GM23338 (cell line): Measurements from ENCODE around the gene HEATR1. TPM values are rescaled to one million over a fixed set of nuclear protein-coding genes. Genes with fewer than 3 reads are reported as not detected.
A peak's percentile ranks its signal among the peaks of the same experiment; 100 is the strongest.

Experiments
- ATAC-seq: fragments of 200-7000 bp; cut with Tn5 transposase; 3 replicates; pipeline ENCODE4 v1.9.1; 2020
- DNase-seq: peaks from one replicate; pipeline ENCODE4 v3.0.0-alpha.2; 2015; ENCODE audit warnings: low spot score
- H2AFZ ChIP-seq: fragments of 200-600 bp; sonication (generic); 2 replicates; pipeline ENCODE4 v1.8.0; 2016; ENCODE audit warnings: antibody characterized with exemption, mild to moderate bottlenecking, moderate library complexity
- H3F3A ChIP-seq: fragments of 200-600 bp; sonication (generic); replicated peaks from 2 replicates; pipeline ENCODE4 v1.8.0; 2017; ENCODE audit warnings: antibody characterized with exemption, mixed run types, low read depth
- H3K27ac ChIP-seq: fragments of 200-600 bp; sonication (generic); 2 replicates; pipeline ENCODE4 v1.6.1; 2016; ENCODE audit warnings: low read depth
- H3K27me3 ChIP-seq: fragments of 200-600 bp; sonication (generic); 2 replicates; pipeline ENCODE4 v1.8.0; 2016; ENCODE audit warnings: mild to moderate bottlenecking, mixed run types, moderate library complexity; ENCODE audit not compliant: insufficient read depth
- H3K36me3 ChIP-seq: fragments of 200-600 bp; sonication (generic); 2 replicates; pipeline ENCODE4 v1.8.0; 2016; ENCODE audit warnings: mild to moderate bottlenecking; ENCODE audit not compliant: insufficient read depth
- H3K4me1 ChIP-seq: fragments of 200-600 bp; sonication (generic); 2 replicates; pipeline ENCODE4 v1.8.0; 2016; ENCODE audit warnings: mild to moderate bottlenecking, moderate library complexity; ENCODE audit not compliant: insufficient read depth
- H3K4me2 ChIP-seq: fragments of 200-600 bp; sonication (generic); 2 replicates; pipeline ENCODE4 v1.7.1; 2017; ENCODE audit warnings: mixed run types
- H3K4me3 ChIP-seq: fragments of 200-600 bp; sonication (generic); 2 replicates; pipeline ENCODE4 v1.6.1; 2016; ENCODE audit warnings: mixed run types
- H3K79me2 ChIP-seq: fragments of 200-600 bp; sonication (generic); replicated peaks from 2 replicates; pipeline ENCODE4 v1.8.0; 2017; ENCODE audit warnings: mild to moderate bottlenecking; ENCODE audit not compliant: insufficient read depth
- H3K9me2 ChIP-seq: fragments of 200-600 bp; sonication (generic); 2 replicates; pipeline ENCODE4 v1.8.0; 2017; ENCODE audit not compliant: insufficient read depth
- H4K20me1 ChIP-seq: fragments of 200-600 bp; sonication (generic); replicated peaks from 2 replicates; pipeline ENCODE4 v1.8.0; 2017; ENCODE audit warnings: mild to moderate bottlenecking; ENCODE audit not compliant: insufficient read depth
- H3K27ac Mint-ChIP-seq: 2 replicates; pipeline ENCODE4 v1.8.0; 2020; ENCODE audit warnings: inconsistent platforms, mild to moderate bottlenecking, moderate library complexity, mixed read lengths
- H3K27me3 Mint-ChIP-seq: 3 replicates; pipeline ENCODE4 v1.8.0; 2022; ENCODE audit warnings: low read depth, mild to moderate bottlenecking, moderate library complexity, mixed read lengths, inconsistent platforms; ENCODE audit not compliant: insufficient read depth, poor library complexity
- H3K36me3 Mint-ChIP-seq: 3 replicates; pipeline ENCODE4 v1.8.0; 2021; ENCODE audit warnings: low read depth, mild to moderate bottlenecking, inconsistent platforms, moderate library complexity, mixed read lengths
- H3K4me1 Mint-ChIP-seq: 3 replicates; pipeline ENCODE4 v1.8.0; 2020; ENCODE audit warnings: mild to moderate bottlenecking, inconsistent platforms, mixed read lengths
- H3K4me3 Mint-ChIP-seq: 3 replicates; pipeline ENCODE4 v1.8.0; 2021; ENCODE audit warnings: moderate library complexity, mild to moderate bottlenecking, inconsistent platforms, mixed read lengths
- H3K9me3 Mint-ChIP-seq: 3 replicates; pipeline ENCODE4 v1.8.0; 2020; ENCODE audit warnings: moderate library complexity, mild to moderate bottlenecking, inconsistent platforms, mixed read lengths
- CREB1 ChIP-seq: fragments of 250-450 bp; sonication (Bioruptor Pico); IDR thresholded peaks from 2 replicates; pipeline ENCODE4 v1.5.0; 2020; ENCODE audit warnings: low read depth, mild to moderate bottlenecking, moderate library complexity
- CTCF ChIP-seq, 2 experiments: fragments of 200-600 bp in 1 of 2; sonication (generic) in 1 of 2; conservative IDR thresholded peaks; 2 replicates each; pipeline versions ENCODE4 v1.5.1 to v1.6.1; 2016 to 2017; ENCODE audit warnings: antibody characterized with exemption in 2 of 2, low read depth in 2 of 2, mild to moderate bottlenecking in 2 of 2, moderate library complexity in 1 of 2
- ETS1 ChIP-seq: IDR thresholded peaks from 2 replicates; pipeline ENCODE4 v1.6.1; 2016; ENCODE audit warnings: antibody characterized with exemption
- EZH2 ChIP-seq: fragments of 200-600 bp; sonication (generic); IDR thresholded peaks from one replicate; pipeline ENCODE4 v1.8.0; 2017; ENCODE audit warnings: antibody characterized with exemption, mild to moderate bottlenecking, low read depth; ENCODE audit not compliant: unreplicated experiment
- EZH2phosphoT487 ChIP-seq: fragments of 200-600 bp; sonication (generic); IDR thresholded peaks from one replicate; pipeline ENCODE4 v1.8.1; 2018; ENCODE audit warnings: antibody characterized with exemption; ENCODE audit not compliant: unreplicated experiment
- NANOG ChIP-seq: IDR thresholded peaks from 2 replicates; pipeline ENCODE4 v1.6.1; 2016; ENCODE audit warnings: antibody characterized with exemption, borderline replicate concordance
- POLR2AphosphoS5 ChIP-seq: IDR thresholded peaks from 2 replicates; pipeline ENCODE4 v1.6.1; 2016; ENCODE audit warnings: antibody characterized with exemption, low read depth
- REST ChIP-seq: IDR thresholded peaks from one replicate; pipeline ENCODE4 v1.6.1; 2018; ENCODE audit warnings: antibody characterized with exemption; ENCODE audit not compliant: unreplicated experiment
- polyA plus RNA-seq: library from polyadenylated mRNA; unstranded; fragments of >200 nt; fragmentation: Nextera tagmentation; extraction: Ambion mirVana; gene quantifications from 2 replicates; pipeline ENCODE4 v1.2.1, GENCODE V29; 2016
- total RNA-seq: library from RNA; depleted of rRNA; stranded (reverse); fragments of >200 nt; shearing (Covaris generic); gene quantifications from 2 replicates; pipeline ENCODE4 v1.2.3, GENCODE V29; 2014

The HEATR1 gene
- total and polyA plus RNA-seq, 2 experiments from 2014 or later = 17.2 to 81.1 TPM

- Mint-ChIP-seq H3K27ac (peak overlapping the region; percentile 96), H3K9me3 (no peaks in the 10 kb centered on the region; the same call in 2 of the 3 replicates)
These were observed 101.2 kb downstream of the HEATR1 start for GRCh38 chr1:236502972-236503639.

GRCh38 chr1:236502579-236502971 lies 101.7 kb downstream of the HEATR1 start:
- Histone ChIP-seq H3K9me2 (no peaks in the 10 kb centered on the region), H3F3A (peaks cover 8% of the 10 kb centered on the region; the same call in 1 of the 2 replicates), H3K4me1 (peaks cover 7% of the 10 kb centered on the region), H4K20me1 (no peaks in the 10 kb centered on the region), H3K27me3 (no peaks in the 10 kb centered on the region), H3K4me3 (peak overlapping the region; percentile 38), H3K36me3 (no peaks in the 10 kb centered on the region), H3K79me2 (no peaks in the 10 kb centered on the region), H3K27ac (peak overlapping the region; percentile 97), H2AFZ (peak overlapping the region; percentile 49; the same call in 1 of the 2 replicates), H3K4me2 (peak overlapping the region; percentile 68)
- H3K9me3 Mint-ChIP-seq = no peaks in the 10 kb centered on the region; the same call in 2 of the 3 replicates
- peaks cover 17% of the 10 kb centered on the region for H3K4me1 Mint-ChIP-seq
- no peak for ATAC-seq
- no peaks in the 10 kb centered on the region for H3K36me3 Mint-ChIP-seq
- peak overlapping the region; percentile 69 for H3K4me3 Mint-ChIP-seq
- peak; percentile 17 for DNase-seq
- peak overlapping the region; percentile 96 for H3K27ac Mint-ChIP-seq
- H3K27me3 Mint-ChIP-seq = peaks cover 3% of the 10 kb centered on the region
- TF ChIP-seq EZH2phosphoT487 (no peak), NANOG (no peak), REST (no peak), CTCF (conservative IDR thresholded peaks at IDR 0.05; ENCODE audit: low read depth in 2 of 2) (no peak), EZH2 (no peak)

More at GRCh38 chr1:236502972-236503639, 101.2 kb downstream of the HEATR1 start:
- H3K4me3 ChIP-seq = peak overlapping the region; percentile 38
- no peak for TF ChIP-seq EZH2phosphoT487
- 0 out of 2 replicates have a peak, but pooled peaks have one; percentile 37 for TF ChIP-seq POLR2AphosphoS5
- TF ChIP-seq CREB1 (CRISPR knock-in tag) = peak; percentile 19; the same call in 1 of the 2 replicates
- TF ChIP-seq ETS1 = peak; percentile 44; the same call in 1 of the 2 replicates
- H4K20me1 ChIP-seq = no peaks in the 10 kb centered on the region
- H3K79me2 ChIP-seq = no peaks in the 10 kb centered on the region
- Mint-ChIP-seq H3K4me3 (peak overlapping the region; percentile 69), H3K27me3 (peaks cover 3% of the 10 kb centered on the region), H3K4me1 (peaks cover 17% of the 10 kb centered on the region), H3K36me3 (no peaks in the 10 kb centered on the region)
- no peaks in the 10 kb centered on the region for H3K27me3 ChIP-seq
- H3K4me2 ChIP-seq = peak overlapping the region; percentile 68
- H3K9me2 ChIP-seq = no peaks in the 10 kb centered on the region
- peaks cover 8% of the 10 kb centered on the region; the same call in 1 of the 2 replicates for H3F3A ChIP-seq
- peak overlapping the region; percentile 97 for H3K27ac ChIP-seq
- H3K4me1 ChIP-seq = peaks cover 7% of the 10 kb centered on the region
- H2AFZ ChIP-seq = peak overlapping the region; percentile 52
- DNase-seq (peak; percentile 89), ATAC-seq (peak; percentile 96)
- no peaks in the 10 kb centered on the region for H3K36me3 ChIP-seq
